Psoas muscle (tissue), 8 donors: ENCODE measurements around the gene TNNI3K. TPM values are rescaled to one million over a fixed set of nuclear protein-coding genes. Genes with fewer than 3 reads are reported as not detected.

Experiments used
- ATAC-seq, 4 donors: fragments of 200-7000 bp; cut with Tn5 transposase; one replicate each; pipeline ENCODE4 v1.9.1; 2020; ENCODE audit warnings: moderate library complexity in 3 of 4, mild to moderate bottlenecking in 2 of 4
- DNase-seq, 2 donors: peaks; one replicate each; pipeline ENCODE4 v3.0.0-alpha.2; 2020
- H3K27ac ChIP-seq: fragments of 200-600 bp; one replicate; pipeline ENCODE4 v1.8.0; 2022
- H3K27me3 ChIP-seq, 3 donors: fragments of 200-600 bp in 1 of 3; one replicate each; pipeline versions ENCODE4 v1.6.1 to v1.8.0; 2013 to 2022; ENCODE audit warnings: low read length in 2 of 3, mild to moderate bottlenecking in 2 of 3, moderate library complexity in 1 of 3; ENCODE audit not compliant: insufficient read depth in 3 of 3
- H3K36me3 ChIP-seq, 2 donors: fragments of 200-600 bp in 1 of 2; one replicate each; pipeline versions ENCODE4 v1.6.1 to v1.8.0; 2013 to 2022; ENCODE audit warnings: low read depth in 1 of 2, mild to moderate bottlenecking in 1 of 2, moderate library complexity in 1 of 2; ENCODE audit not compliant: insufficient read depth in 1 of 2
- H3K4me1 ChIP-seq: fragments of 200-600 bp; one replicate; pipeline ENCODE4 v1.8.0; 2022
- H3K4me3 ChIP-seq: fragments of 200-600 bp; one replicate; pipeline ENCODE4 v1.8.0; 2022; ENCODE audit warnings: mild to moderate bottlenecking
- H3K9me3 ChIP-seq: fragments of 200-600 bp; one replicate; pipeline ENCODE4 v1.8.0; 2022
- WGBS, 3 donors: extraction: QIAGEN DNeasy Blood & Tissue Kit; methylation state at CpG; one replicate each; pipeline versions ENCODE4 v1.1.6 to v1.1.7; 2013; 5-methylcytosine and 5-hydroxymethylcytosine counted together
- intact Hi-C, 2 donors: fragments of 100-400 bp; cut with DNase I; formaldehyde crosslinking; loops; one replicate each; pipeline versions ENCODE4 v1.11.0 to v1.14.2; 2022
- polyA plus RNA-seq, 3 donors: library from polyadenylated mRNA; stranded (reverse); fragments of 200-250 nt; gene quantifications; one replicate each; pipeline ENCODE4 v1.2.3, GENCODE V29; 2013
- total RNA-seq, 4 donors: library from RNA; stranded (reverse); fragmentation: NEBNext Ultra II Directional in 2 of 4; extraction: Animal tissue kit (Norgen Biotek cat#: 25700) in 2 of 4; gene quantifications; one replicate each; pipeline versions ENCODE4 v1.2.1 to v1.2.4, GENCODE V29; 2021 to 2023
- TF ChIP-seq, protein P1 (sequence below): fragments of 200-600 bp; IDR thresholded peaks from one replicate; pipeline ENCODE4 v1.8.0; 2022; ENCODE audit warnings: antibody characterized with exemption
- donor health status: healthy with polysubstance abuse.
- donor health status: DM: no; HTN: no; CAD: no; lungs with moderate emphysema.
- donor health status: Bipolar disorder and iron deficiency.
- donor health status: healthy.
- donor health status: DM: yes; HTN: yes; CAD: no.
- donor health status: DM: no; HTN: no; CAD: no.
- donor health status: DM: no; HTN: no; CAD: no.
- donor health status: DM: yes; HTN: yes; CAD: no.

Gene TNNI3K
- total and polyA plus RNA-seq, 7 donors: 0.12 to 2.4 (median 1.2) TPM

DNA sequence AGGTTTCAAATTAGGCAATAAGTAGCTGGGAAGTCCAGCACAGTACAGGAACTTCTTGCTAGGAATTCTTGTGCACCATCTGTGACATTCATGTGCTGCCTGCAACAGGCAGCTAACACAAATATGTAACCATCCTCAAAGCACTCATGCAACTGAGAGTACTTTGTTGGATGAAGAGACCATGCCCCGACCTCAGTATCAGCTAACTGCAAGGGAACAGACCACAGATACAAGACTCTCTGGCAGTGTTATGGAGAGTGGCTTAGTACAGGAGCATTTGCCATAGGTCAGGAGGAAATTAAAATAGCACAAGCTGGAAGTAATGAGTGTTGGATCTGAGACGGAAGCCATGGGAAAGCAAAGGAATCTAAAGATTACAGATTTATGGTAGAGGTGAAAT is 153.7 kb downstream of the TNNI3K start:
- Histone ChIP-seq H3K9me3 (no peaks in the 10 kb centered on the region), H3K27ac (no peak overlapping the region), H3K4me3 (no peak overlapping the region), H3K27me3 (no peaks in the 10 kb centered on the region), H3K36me3 (no peaks in the 10 kb centered on the region), H3K4me1 (no peaks in the 10 kb centered on the region)
- TF ChIP-seq, protein P1, sequence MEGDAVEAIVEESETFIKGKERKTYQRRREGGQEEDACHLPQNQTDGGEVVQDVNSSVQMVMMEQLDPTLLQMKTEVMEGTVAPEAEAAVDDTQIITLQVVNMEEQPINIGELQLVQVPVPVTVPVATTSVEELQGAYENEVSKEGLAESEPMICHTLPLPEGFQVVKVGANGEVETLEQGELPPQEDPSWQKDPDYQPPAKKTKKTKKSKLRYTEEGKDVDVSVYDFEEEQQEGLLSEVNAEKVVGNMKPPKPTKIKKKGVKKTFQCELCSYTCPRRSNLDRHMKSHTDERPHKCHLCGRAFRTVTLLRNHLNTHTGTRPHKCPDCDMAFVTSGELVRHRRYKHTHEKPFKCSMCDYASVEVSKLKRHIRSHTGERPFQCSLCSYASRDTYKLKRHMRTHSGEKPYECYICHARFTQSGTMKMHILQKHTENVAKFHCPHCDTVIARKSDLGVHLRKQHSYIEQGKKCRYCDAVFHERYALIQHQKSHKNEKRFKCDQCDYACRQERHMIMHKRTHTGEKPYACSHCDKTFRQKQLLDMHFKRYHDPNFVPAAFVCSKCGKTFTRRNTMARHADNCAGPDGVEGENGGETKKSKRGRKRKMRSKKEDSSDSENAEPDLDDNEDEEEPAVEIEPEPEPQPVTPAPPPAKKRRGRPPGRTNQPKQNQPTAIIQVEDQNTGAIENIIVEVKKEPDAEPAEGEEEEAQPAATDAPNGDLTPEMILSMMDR: no peak
- no peak for DNase-seq
- ATAC-seq: no peak
- whole genome bisulfite sequencing, 3 donors: 68 to 83% (median 75%) methylated on average over 2 of the region's 2 CpGs
- intact Hi-C loops: no loop called here

DNA sequence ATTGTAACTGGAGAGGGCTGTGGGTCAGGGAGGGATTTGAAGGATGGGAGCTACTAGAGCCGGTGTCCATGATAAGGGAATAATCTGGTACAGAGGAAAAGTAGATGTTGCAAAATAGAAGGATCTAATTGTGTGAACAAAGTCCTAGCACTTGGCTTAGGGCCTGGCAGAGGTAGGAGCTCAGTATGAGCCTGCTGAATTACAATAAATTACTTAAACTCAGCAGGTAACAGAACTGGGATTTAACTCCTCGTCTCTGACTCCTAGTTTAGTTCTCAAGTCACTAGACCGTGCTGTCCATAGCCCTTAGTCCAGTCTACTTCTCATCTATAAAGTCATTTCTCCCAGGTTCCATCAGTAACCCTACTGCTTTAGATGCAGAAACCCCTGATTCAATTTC is 157.0 kb downstream of the TNNI3K start:
- H3K27ac ChIP-seq: no peak overlapping the region
- no peaks in the 10 kb centered on the region for H3K36me3 ChIP-seq
- H3K9me3 ChIP-seq: no peaks in the 10 kb centered on the region
- TF ChIP-seq, protein P1: no peak
- H3K4me1 ChIP-seq: no peaks in the 10 kb centered on the region
- H3K4me3 ChIP-seq: no peak overlapping the region
- H3K27me3 ChIP-seq: no peaks in the 10 kb centered on the region
- DNase-seq: no peak
- intact Hi-C loops: no loop called here
- no peak for ATAC-seq
- WGBS, 3 donors: 76 to 81% (median 77%) methylated on average over 3 of the region's 3 CpGs

DNA sequence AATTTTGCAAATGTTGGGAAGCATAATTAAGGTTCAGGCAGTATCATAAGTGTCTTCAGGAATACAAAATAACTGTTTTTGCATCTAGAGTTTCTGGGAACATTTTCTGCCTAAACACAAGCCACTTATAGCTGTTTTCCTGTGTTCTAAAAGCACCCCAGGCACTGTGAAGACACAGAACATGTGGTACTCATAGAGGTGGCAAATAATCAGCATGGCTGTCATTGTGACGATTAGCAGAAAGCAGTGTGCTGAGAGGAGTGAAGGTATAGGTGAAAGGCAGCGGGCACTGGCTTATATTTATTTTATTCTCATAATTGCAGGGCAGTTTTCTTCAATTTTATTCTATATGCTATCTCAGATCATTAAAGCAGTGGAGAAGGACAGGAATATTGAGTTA is 157.7 kb downstream of the TNNI3K start:
- H3K4me1 ChIP-seq: no peaks in the 10 kb centered on the region
- no peaks in the 10 kb centered on the region for H3K27me3 ChIP-seq
- TF ChIP-seq, protein P1: no peak
- DNase-seq (no peak), ATAC-seq (no peak)
- H3K27ac ChIP-seq: no peak overlapping the region
- WGBS, 3 donors: 69 to 81% (median 71%) methylated on average over 2 of the region's 2 CpGs
- intact Hi-C loops: no loop called here
- no peaks in the 10 kb centered on the region for H3K36me3 ChIP-seq
- no peaks in the 10 kb centered on the region for H3K9me3 ChIP-seq
- H3K4me3 ChIP-seq: no peak overlapping the region

DNA sequence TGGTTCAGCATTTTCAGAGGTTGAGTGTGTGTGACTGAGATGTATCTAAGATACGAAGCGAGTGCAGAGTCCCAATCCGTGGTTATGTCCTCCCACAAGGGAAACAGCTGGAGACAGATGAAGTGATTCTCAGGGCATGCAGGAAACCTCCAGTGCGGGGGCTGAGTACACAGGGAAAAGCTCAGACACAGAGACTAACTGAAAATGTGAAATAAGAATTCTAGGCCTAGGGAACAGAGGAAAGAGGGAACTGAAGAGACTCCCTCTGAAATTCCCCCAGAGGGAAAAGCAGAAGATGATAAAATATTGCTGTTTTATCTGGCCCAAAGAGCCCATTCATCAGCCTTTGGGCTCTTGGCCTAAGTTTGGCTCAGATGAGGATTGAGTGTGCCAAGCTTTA is 160.4 kb downstream of the TNNI3K start:
- H3K4me3 ChIP-seq: no peak overlapping the region
- H3K36me3 ChIP-seq: no peaks in the 10 kb centered on the region
- intact Hi-C loops: no loop called here
- no peak overlapping the region for H3K27ac ChIP-seq
- TF ChIP-seq, protein P1: no peak
- H3K27me3 ChIP-seq: no peaks in the 10 kb centered on the region
- ATAC-seq (peak in 1 of 4 donors; percentile 10), DNase-seq (no peak)
- WGBS, 3 donors: 15 to 17% (median 16%) methylated on average over 4 of the region's 4 CpGs
- no peaks in the 10 kb centered on the region for H3K4me1 ChIP-seq
- H3K9me3 ChIP-seq: no peaks in the 10 kb centered on the region

DNA sequence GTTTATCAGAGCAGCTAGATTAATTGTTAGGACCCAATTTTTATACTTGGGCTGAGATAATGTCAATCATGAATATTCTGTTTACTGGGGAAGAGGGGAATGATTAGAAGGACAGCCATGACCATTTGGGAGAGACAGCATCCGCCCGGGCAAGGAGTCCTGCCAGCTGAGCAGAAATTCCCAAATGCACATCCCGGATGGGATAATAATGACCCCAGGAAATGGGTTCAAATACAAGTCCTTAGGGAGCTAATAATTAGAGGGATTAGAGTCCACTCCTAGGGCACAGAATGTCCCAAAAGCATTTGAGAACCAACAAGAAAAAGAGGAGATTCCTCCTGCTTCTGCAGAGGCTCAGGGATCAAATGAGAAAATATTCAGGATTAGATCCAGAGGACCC is 161.3 kb downstream of the TNNI3K start:
- H3K27ac ChIP-seq: no peak overlapping the region
- H3K4me3 ChIP-seq: no peak overlapping the region
- TF ChIP-seq, protein P1: no peak
- DNase-seq (no peak), ATAC-seq (peak in 1 of 4 donors; percentile 37)
- H3K27me3 ChIP-seq: no peaks in the 10 kb centered on the region
- intact Hi-C loops: no loop called here
- WGBS, 3 donors: 14 to 17% (median 17%) methylated on average over 3 of the region's 3 CpGs
- H3K4me1 ChIP-seq: no peaks in the 10 kb centered on the region
- H3K36me3 ChIP-seq: no peaks in the 10 kb centered on the region
- no peaks in the 10 kb centered on the region for H3K9me3 ChIP-seq
